Spleen (tissue), 7 donors: ENCODE data around the gene RBMS3.

ENCODE experiments used
- POLR2AphosphoS5 ChIP-seq, 3 donors: sonication (generic); formaldehyde crosslinking; IDR thresholded peaks; one replicate each; pipeline ENCODE4 v1.5.1; 2017; ENCODE audit warnings: antibody characterized with exemption in 3 of 3
- TF ChIP-seq, protein P1 (sequence below), 11 experiments: fragments of 200-600 bp in 7 of 11; fragments of 450-650 bp in 4 of 11; sonication (generic) in 4 of 11; IDR thresholded peaks in 8 of 11; conservative IDR thresholded peaks in 3 of 11; 1 replicate in 7 of 11; 2 replicates in 4 of 11; pipeline versions ENCODE4 v1.4.0 to v1.8.0; 2016 to 2021; ENCODE audit warnings: antibody characterized with exemption in 11 of 11, inconsistent platforms in 4 of 11, mild to moderate bottlenecking in 1 of 11
- donor health status: DM: no; HTN: no; CAD: no; lungs with moderate emphysema.
- donor health status: DM: no; HTN: no; CAD: no.
- donor health status: DM: no; HTN: no; CAD: no.

DNA sequence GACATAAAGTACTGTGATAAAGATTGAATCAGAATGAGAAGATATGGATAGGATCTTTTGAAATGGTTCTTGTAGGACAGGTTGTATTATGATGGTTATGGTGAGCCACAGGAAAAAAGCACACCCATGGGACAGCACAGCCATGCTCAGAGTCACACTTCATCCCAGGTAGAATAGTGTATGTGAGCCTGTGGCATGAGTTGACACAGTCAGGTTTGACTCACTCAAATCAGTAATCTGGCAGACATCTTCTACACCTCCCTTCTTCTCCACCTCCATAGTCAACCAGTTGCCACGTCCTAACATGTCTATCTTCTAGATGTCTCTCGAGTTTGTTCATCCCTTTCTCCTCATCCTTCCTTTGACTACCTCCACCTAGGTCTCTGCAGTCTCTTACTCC lies 176.0 kb downstream of the RBMS3 start:
- no peak for TF ChIP-seq POLR2AphosphoS5 (IDR thresholded peaks at IDR 0.05)
- TF ChIP-seq, protein P1, sequence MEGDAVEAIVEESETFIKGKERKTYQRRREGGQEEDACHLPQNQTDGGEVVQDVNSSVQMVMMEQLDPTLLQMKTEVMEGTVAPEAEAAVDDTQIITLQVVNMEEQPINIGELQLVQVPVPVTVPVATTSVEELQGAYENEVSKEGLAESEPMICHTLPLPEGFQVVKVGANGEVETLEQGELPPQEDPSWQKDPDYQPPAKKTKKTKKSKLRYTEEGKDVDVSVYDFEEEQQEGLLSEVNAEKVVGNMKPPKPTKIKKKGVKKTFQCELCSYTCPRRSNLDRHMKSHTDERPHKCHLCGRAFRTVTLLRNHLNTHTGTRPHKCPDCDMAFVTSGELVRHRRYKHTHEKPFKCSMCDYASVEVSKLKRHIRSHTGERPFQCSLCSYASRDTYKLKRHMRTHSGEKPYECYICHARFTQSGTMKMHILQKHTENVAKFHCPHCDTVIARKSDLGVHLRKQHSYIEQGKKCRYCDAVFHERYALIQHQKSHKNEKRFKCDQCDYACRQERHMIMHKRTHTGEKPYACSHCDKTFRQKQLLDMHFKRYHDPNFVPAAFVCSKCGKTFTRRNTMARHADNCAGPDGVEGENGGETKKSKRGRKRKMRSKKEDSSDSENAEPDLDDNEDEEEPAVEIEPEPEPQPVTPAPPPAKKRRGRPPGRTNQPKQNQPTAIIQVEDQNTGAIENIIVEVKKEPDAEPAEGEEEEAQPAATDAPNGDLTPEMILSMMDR (IDR thresholded peaks at IDR 0.05 in 8 of 11, conservative IDR thresholded peaks at IDR 0.05 in 3 of 11), result no peak
